ENCODE results near the gene STAMBP. TPM values are rescaled to one million over a fixed set of nuclear protein-coding genes. Genes with fewer than 3 reads are reported as not detected.

STAMBP gene
- total and polyA plus RNA-seq, 2 of the 13 experiments (the other 11 are each of a cell fraction or from before 2014, with no cell fraction given), result 49.6 to 53.2 TPM

DNA sequence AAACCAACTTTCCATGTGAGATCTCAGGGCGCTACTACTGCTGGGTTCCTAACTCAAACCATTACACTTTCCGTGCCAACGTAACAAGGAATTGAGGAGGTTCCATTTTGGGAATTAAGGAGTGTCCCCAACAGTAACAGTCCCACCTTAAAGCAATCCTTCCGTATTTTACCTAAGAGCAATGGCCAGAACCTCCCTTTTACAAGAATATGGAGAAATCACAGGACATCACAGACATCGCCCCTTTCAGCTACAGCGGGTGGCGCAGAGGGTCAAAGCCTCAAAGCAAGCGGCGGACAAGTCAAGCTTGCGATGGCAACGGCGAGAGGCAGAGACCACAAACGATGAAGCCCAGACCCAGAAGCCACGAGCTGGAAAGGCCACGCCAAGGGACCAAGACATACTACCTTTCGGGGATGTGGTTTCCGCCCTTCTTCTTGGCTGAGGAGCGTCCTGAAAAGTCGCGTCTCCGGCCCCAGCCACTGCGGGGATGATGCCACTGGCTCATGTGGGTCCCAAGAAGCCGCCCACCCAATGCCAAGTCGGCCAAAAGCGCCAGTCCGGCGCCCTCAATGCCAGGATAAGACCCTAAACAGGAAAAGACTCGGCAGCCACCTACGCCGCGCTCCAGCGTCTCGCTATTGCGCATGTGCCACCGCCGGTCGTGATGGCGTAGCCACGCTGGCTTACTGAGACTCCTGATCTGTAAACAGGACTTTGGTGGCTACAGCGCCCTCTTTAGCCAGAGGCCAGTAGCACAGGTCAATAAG, 49.1 kb upstream of the STAMBP start, which contains the start of gene DUSP11 (continued):
- TF ChIP-seq CBX1 (IDR thresholded peaks at IDR 0.05; ENCODE audit: low read depth) (peak; percentile 75), NFE2 (CRISPR knock-in tag; IDR thresholded peaks at IDR 0.05) (no peak), ETV6 (CRISPR knock-in tag; conservative IDR thresholded peaks at IDR 0.05) (no peak; the same call in 1 of the 2 replicates), CSRNP2 (CRISPR knock-in tag; conservative IDR thresholded peaks at IDR 0.05; ENCODE audit: low read depth) (no peak), ZNF484 (CRISPR knock-in tag; IDR thresholded peaks at IDR 0.05; ENCODE audit: borderline replicate concordance, low read depth) (no peak), THYN1 (CRISPR knock-in tag; IDR thresholded peaks at IDR 0.05; ENCODE audit: borderline replicate concordance, low read depth) (no peak; the same call in 1 of the 2 replicates), ZNF496 (CRISPR knock-in tag; IDR thresholded peaks at IDR 0.05; ENCODE audit: insufficient replicate concordance) (no peak), DBP (CRISPR knock-in tag; IDR thresholded peaks at IDR 0.05; ENCODE audit: not compliant biosample characterization) (no peak), ZNF256 (CRISPR knock-in tag; conservative IDR thresholded peaks at IDR 0.05) (no peak), ZNF329 (CRISPR knock-in tag; IDR thresholded peaks at IDR 0.05; ENCODE audit: low read depth) (no peak), SETDB1 (CRISPR knock-in tag; IDR thresholded peaks at IDR 0.05; ENCODE audit: borderline replicate concordance) (no peak), ZNF160 (CRISPR knock-in tag; IDR thresholded peaks at IDR 0.05) (no peak), RARG (CRISPR knock-in tag; IDR thresholded peaks at IDR 0.05; ENCODE audit: low read depth) (no peak), MED1 (CRISPR knock-in tag; IDR thresholded peaks at IDR 0.05) (peak; percentile 66; the same call in 1 of the 2 replicates), PHB2 (IDR thresholded peaks at IDR 0.05; ENCODE audit: partially characterized antibody) (no peak), ZNF232 (CRISPR knock-in tag; IDR thresholded peaks at IDR 0.05; ENCODE audit: borderline replicate concordance) (peak; percentile 51; the same call in 1 of the 2 replicates), ZNF543 (CRISPR knock-in tag; IDR thresholded peaks at IDR 0.05) (peak; percentile 57; the same call in 1 of the 2 replicates), ZNF672 (CRISPR knock-in tag; IDR thresholded peaks at IDR 0.05) (no peak), ZNF878 (CRISPR knock-in tag; IDR thresholded peaks at IDR 0.05) (no peak), SMARCC2 (IDR thresholded peaks at IDR 0.05) (no peak), MLXIP (CRISPR knock-in tag; IDR thresholded peaks at IDR 0.05; ENCODE audit: borderline replicate concordance) (no peak), AHR (CRISPR knock-in tag; IDR thresholded peaks at IDR 0.05) (peak; percentile 60; the same call in 1 of the 2 replicates)
- TF ChIP-seq, protein P1, sequence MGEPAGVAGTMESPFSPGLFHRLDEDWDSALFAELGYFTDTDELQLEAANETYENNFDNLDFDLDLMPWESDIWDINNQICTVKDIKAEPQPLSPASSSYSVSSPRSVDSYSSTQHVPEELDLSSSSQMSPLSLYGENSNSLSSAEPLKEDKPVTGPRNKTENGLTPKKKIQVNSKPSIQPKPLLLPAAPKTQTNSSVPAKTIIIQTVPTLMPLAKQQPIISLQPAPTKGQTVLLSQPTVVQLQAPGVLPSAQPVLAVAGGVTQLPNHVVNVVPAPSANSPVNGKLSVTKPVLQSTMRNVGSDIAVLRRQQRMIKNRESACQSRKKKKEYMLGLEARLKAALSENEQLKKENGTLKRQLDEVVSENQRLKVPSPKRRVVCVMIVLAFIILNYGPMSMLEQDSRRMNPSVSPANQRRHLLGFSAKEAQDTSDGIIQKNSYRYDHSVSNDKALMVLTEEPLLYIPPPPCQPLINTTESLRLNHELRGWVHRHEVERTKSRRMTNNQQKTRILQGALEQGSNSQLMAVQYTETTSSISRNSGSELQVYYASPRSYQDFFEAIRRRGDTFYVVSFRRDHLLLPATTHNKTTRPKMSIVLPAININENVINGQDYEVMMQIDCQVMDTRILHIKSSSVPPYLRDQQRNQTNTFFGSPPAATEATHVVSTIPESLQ (CRISPR knock-in tag; conservative IDR thresholded peaks at IDR 0.05), result peak; percentile 87; the same call in 1 of the 2 replicates
